Fibroblast of the aortic adventitia (primary cell): ENCODE data around the gene IGF2BP3. TPM values are rescaled to one million over a fixed set of nuclear protein-coding genes. Genes with fewer than 3 reads are reported as not detected.
A peak's percentile ranks its signal among the peaks of the same experiment; 100 is the strongest.
"Not testable (repeated sequence)": the region's sequence is repeated elsewhere in the genome, so short reads cannot be mapped to it uniquely, and the experiment has no call there.

ENCODE experiments used
- DNase-seq: peaks from one replicate; pipeline ENCODE4 v3.0.0-alpha.2; 2010; ENCODE audit warnings: low read depth
- H3K4me3 ChIP-seq: 2 replicates; pipeline ENCODE4 v1.5.1; 2011; ENCODE audit warnings: low read depth, mild to moderate bottlenecking, control low read depth, low read length, moderate library complexity
- CTCF ChIP-seq: IDR thresholded peaks from 2 replicates; pipeline ENCODE4 v1.5.1; 2011; ENCODE audit warnings: mild to moderate bottlenecking, low read length, control low read depth, inconsistent platforms; ENCODE audit not compliant: insufficient read depth
- total RNA-seq: library from RNA; depleted of rRNA; stranded (reverse); fragments of >200 nt; gene quantifications from 2 replicates; pipeline ENCODE4 v1.2.3, GENCODE V29; 2012; ENCODE audit warnings: low replicate concordance

Gene IGF2BP3
- 2.9 and 116 TPM in 2 replicates for total RNA-seq

- DNase-seq, result peak; percentile 95
- peak within 1 kb of the TSS; percentile 78 for H3K4me3 ChIP-seq
- no peak for TF ChIP-seq CTCF
These were observed at the start of gene IGF2BP3 for GRCh38 chr7:23470330-23471105. Gene IGF2BP3 (minus strand): TSS chr7:23470491. CDS start chr7:23470110, 381 bp downstream.

- H3K4me3 ChIP-seq, result no peak overlapping the region
- no peak for TF ChIP-seq CTCF
- DNase-seq, result no peak
These were observed 44.5 kb upstream of the IGF2BP3 start for GRCh38 chr7:23514755-23515154.

GRCh38 chr7:23513746-23514145, 43.5 kb upstream of the IGF2BP3 start:
- DNase-seq, H3K4me3 ChIP-seq: not testable (repeated sequence)

- no peak for DNase-seq
- no peak for TF ChIP-seq CTCF
- H3K4me3 ChIP-seq, result no peak overlapping the region
These were observed 23.7 kb upstream of the IGF2BP3 start for GRCh38 chr7:23494009-23494408.

- no peak overlapping the region for H3K4me3 ChIP-seq
- DNase-seq, result no peak
- no peak for TF ChIP-seq CTCF
These were observed 21.2 kb upstream of the IGF2BP3 start for GRCh38 chr7:23491502-23491901.

- peak; percentile 34 for DNase-seq
These were observed 20.3 kb upstream of the IGF2BP3 start for GRCh38 chr7:23490357-23491135.

GRCh38 chr7:23488714-23489113, 18.4 kb upstream of the IGF2BP3 start:
- DNase-seq, H3K4me3 ChIP-seq: not testable (repeated sequence)

More at GRCh38 chr7:23490357-23491135, 20.3 kb upstream of the IGF2BP3 start:
- peak overlapping the region; percentile 58 for H3K4me3 ChIP-seq
- TF ChIP-seq CTCF, result no peak
